SK-N-SH (cell line): ENCODE results near the gene TTC7B. TPM values are rescaled to one million over a fixed set of nuclear protein-coding genes. Genes with fewer than 3 reads are reported as not detected.

Source experiments
- CTCF ChIA-PET: fragments of 300-600, 350-600 bp; formaldehyde crosslinking; extraction: SDS; loops from one replicate; lab custom pipeline; 2021; lab: Yijun Ruan, JAX
- POLR2A ChIA-PET: fragments of 350-600 bp; sonication (Branson Sonifier 250); formaldehyde crosslinking; extraction: SDS; loops from one replicate; lab custom pipeline; 2020; ENCODE audit warnings: antibody characterized with exemption, inconsistent platforms; lab: Yijun Ruan, JAX
- DNase-seq: peaks from one replicate; pipeline ENCODE4 v3.0.0; 2012
- H2AFZ ChIP-seq: fragments of 200-600 bp; sonication (generic); 2 replicates; pipeline ENCODE4 v1.8.1; 2016; ENCODE audit warnings: antibody characterized with exemption, mild to moderate bottlenecking, low read depth
- H3F3A ChIP-seq: fragments of 200-600 bp; sonication (generic); replicated peaks from 2 replicates; pipeline ENCODE3; 2016; ENCODE audit warnings: antibody characterized with exemption, mild to moderate bottlenecking; ENCODE audit not compliant: insufficient read depth
- H3K27ac ChIP-seq, 2 experiments: fragments of 200-500 bp in 1 of 2; fragments of 200-600 bp in 1 of 2; sonication (Bioruptor generic) in 1 of 2; sonication (generic), shearing (Covaris generic) in 1 of 2; 2 replicates each; pipeline versions ENCODE4 v1.5.1 to v1.6.1; 2014 to 2016; ENCODE audit warnings: low read depth in 2 of 2, inconsistent platforms in 1 of 2, low read length in 1 of 2, mild to moderate bottlenecking in 1 of 2, mixed read lengths in 1 of 2
- H3K27me3 ChIP-seq: fragments of 200-600 bp; sonication (generic), shearing (Covaris generic); 2 replicates; pipeline ENCODE4 v1.6.1; 2016; ENCODE audit warnings: mixed run types; ENCODE audit not compliant: insufficient read depth
- H3K36me3 ChIP-seq, 2 experiments: fragments of 200-500 bp in 1 of 2; fragments of 200-600 bp in 1 of 2; sonication (Bioruptor generic) in 1 of 2; sonication (generic) in 1 of 2; replicated peaks in 1 of 2; 2 replicates each; pipeline versions ENCODE3 to v1.5.1; 2014 to 2016; ENCODE audit warnings: low read length in 1 of 2, mild to moderate bottlenecking in 1 of 2; ENCODE audit not compliant: insufficient read depth in 2 of 2, control insufficient read depth in 1 of 2
- H3K4me1 ChIP-seq, 2 experiments: fragments of 200-500 bp in 1 of 2; fragments of 200-600 bp in 1 of 2; sonication (Bioruptor generic) in 1 of 2; sonication (generic), shearing (Covaris generic) in 1 of 2; 2 replicates each; pipeline versions ENCODE4 v1.5.1 to v1.6.1; 2014 to 2016; ENCODE audit warnings: low read depth in 1 of 2, low read length in 1 of 2, mixed run types in 1 of 2; ENCODE audit not compliant: insufficient read depth in 2 of 2, control insufficient read depth in 1 of 2
- H3K4me2 ChIP-seq: fragments of 200-600 bp; sonication (generic), shearing (Covaris generic); 2 replicates; pipeline ENCODE4 v1.6.1; 2017; ENCODE audit warnings: mixed run types
- H3K4me3 ChIP-seq, 2 experiments: fragments of 200-500 bp in 1 of 2; fragments of 200-600 bp in 1 of 2; sonication (Bioruptor generic) in 1 of 2; sonication (generic), shearing (Covaris generic) in 1 of 2; 2 replicates each; pipeline versions ENCODE4 v1.5.1 to v1.8.1; 2014 to 2016; ENCODE audit warnings: low read depth in 2 of 2, inconsistent platforms in 1 of 2, low read length in 1 of 2, mild to moderate bottlenecking in 1 of 2, mixed read lengths in 1 of 2, moderate library complexity in 1 of 2
- H3K79me2 ChIP-seq: fragments of 200-600 bp; sonication (generic); 2 replicates; pipeline ENCODE4 v1.8.1; 2017; ENCODE audit warnings: mild to moderate bottlenecking; ENCODE audit not compliant: insufficient read depth
- H3K9ac ChIP-seq: fragments of 200-600 bp; sonication (generic); 2 replicates; pipeline ENCODE4 v1.6.1; 2017; ENCODE audit warnings: mixed run types
- H3K9me2 ChIP-seq: fragments of 200-600 bp; sonication (generic); 2 replicates; pipeline ENCODE4 v1.6.1; 2017; ENCODE audit warnings: mixed run types
- H3K9me3 ChIP-seq: fragments of 200-600 bp; sonication (generic); 2 replicates; pipeline ENCODE4 v1.6.1; 2017; ENCODE audit warnings: mixed run types, mild to moderate bottlenecking, moderate library complexity
- H4K20me1 ChIP-seq: fragments of 200-600 bp; sonication (generic); 2 replicates; pipeline ENCODE4 v1.6.1; 2017; ENCODE audit warnings: mild to moderate bottlenecking, mixed run types; ENCODE audit not compliant: insufficient read depth
- EP300 ChIP-seq, 2 experiments: IDR thresholded peaks; 2 replicates each; pipeline versions ENCODE4 v1.4.0 to v1.6.1; 2012; ENCODE audit warnings: borderline replicate concordance in 1 of 2, low read depth in 1 of 2, low read length in 1 of 2
- GATA2 ChIP-seq: sonication (generic); formaldehyde crosslinking; IDR thresholded peaks from 2 replicates; pipeline ENCODE4 v1.5.0; 2020; ENCODE audit warnings: mild to moderate bottlenecking, missing genetic modification reagents
- JUND ChIP-seq: IDR thresholded peaks from 2 replicates; pipeline ENCODE4 v1.4.0; 2012
- MAX ChIP-seq: IDR thresholded peaks from 2 replicates; pipeline ENCODE4 v1.4.0; 2012; ENCODE audit warnings: low read depth
- MEF2A ChIP-seq: IDR thresholded peaks from 2 replicates; pipeline ENCODE4 v1.4.0; 2012; ENCODE audit warnings: low read depth, borderline replicate concordance
- RAD21 ChIP-seq: IDR thresholded peaks from 2 replicates; pipeline ENCODE4 v1.6.1; 2012; ENCODE audit warnings: mild to moderate bottlenecking, low read length
- RCOR1 ChIP-seq: fragments of 150-350 bp; IDR thresholded peaks from 2 replicates; pipeline ENCODE4 v1.6.1; 2017; ENCODE audit warnings: antibody characterized with exemption, low read length
- SIN3A ChIP-seq: IDR thresholded peaks from 2 replicates; pipeline ENCODE4 v1.6.1; 2012; ENCODE audit warnings: low read depth, mild to moderate bottlenecking, low read length, moderate library complexity, borderline replicate concordance
- TCF12 ChIP-seq: IDR thresholded peaks from 2 replicates; pipeline ENCODE4 v1.4.0; 2012
- YY1 ChIP-seq: IDR thresholded peaks from 2 replicates; pipeline ENCODE4 v1.4.0; 2012; ENCODE audit warnings: low read depth, mild to moderate bottlenecking
- WGBS: methylation state at CpG from one replicate; pipeline ENCODE4 v1.1.6; 2017; ENCODE audit warnings: low lambda C conversion rate; 5-methylcytosine and 5-hydroxymethylcytosine counted together
- polyA plus RNA-seq, 3 experiments: library from polyadenylated mRNA; depleted of rRNA; stranded (reverse); fragments of >200 nt; gene quantifications; 2 replicates each; pipeline ENCODE4 v1.2.3, GENCODE V29; 2012
- TF ChIP-seq, protein P1 (sequence below): fragments of 150-350 bp; IDR thresholded peaks from 2 replicates; pipeline ENCODE4 v1.6.1; 2017; ENCODE audit warnings: antibody characterized with exemption, low read length, low read depth, borderline replicate concordance
- TF ChIP-seq, protein P2 (sequence below): fragments of 150-350 bp; IDR thresholded peaks from 2 replicates; pipeline ENCODE4 v1.6.1; 2016; ENCODE audit warnings: mild to moderate bottlenecking, low read depth, low read length
- TF ChIP-seq, protein P3 (sequence below): IDR thresholded peaks from 2 replicates; pipeline ENCODE4 v1.6.1; 2012; ENCODE audit warnings: mild to moderate bottlenecking, low read depth, low read length, moderate library complexity

TTC7B gene
- polyA plus RNA-seq, 1 of the 3 experiments (the other 2 are of a cell fraction), result 43.1 TPM

- H3K27ac ChIP-seq, result no peak overlapping the region
- H2AFZ ChIP-seq, result no peak overlapping the region
- no peaks in the 10 kb centered on the region for H4K20me1 ChIP-seq
- H3K36me3 ChIP-seq, result no peaks in the 10 kb centered on the region
- no peak for DNase-seq
- WGBS, result 93% methylated on average over 17 of the region's 17 CpGs
- H3K9me2 ChIP-seq, result no peaks in the 10 kb centered on the region
- POLR2A ChIA-PET, result no interaction called here
- peaks cover 3 to 8% of the 10 kb centered on the region in 2 experiments; a peak in 1 of 4 replicates for H3K4me1 ChIP-seq
- H3F3A ChIP-seq, result no peaks in the 10 kb centered on the region
- H3K4me2 ChIP-seq, result no peak overlapping the region
- CTCF ChIA-PET, result interaction anchor here (1.0 to 1.9 kb wide), 2 partner anchors 30 to 36 kb away, joined by 3 to 5 read pairs; no protein-coding TSS in a partner anchor
- H3K27me3 ChIP-seq, result no peaks in the 10 kb centered on the region
- no peaks in the 10 kb centered on the region for H3K79me2 ChIP-seq
- no peaks in the 10 kb centered on the region for H3K9me3 ChIP-seq
- TF ChIP-seq MAX (no peak), YY1 (no peak), TCF12 (no peak), MEF2A (no peak), JUND (no peak), RCOR1 (no peak), EP300 (IDR thresholded peaks at IDR 0.05; ENCODE audit: borderline replicate concordance in 1 of 2, low read depth in 1 of 2, low read length in 1 of 2) (no peak), SIN3A (no peak), RAD21 (no peak), GATA2 (no peak)
- TF ChIP-seq, protein P1, sequence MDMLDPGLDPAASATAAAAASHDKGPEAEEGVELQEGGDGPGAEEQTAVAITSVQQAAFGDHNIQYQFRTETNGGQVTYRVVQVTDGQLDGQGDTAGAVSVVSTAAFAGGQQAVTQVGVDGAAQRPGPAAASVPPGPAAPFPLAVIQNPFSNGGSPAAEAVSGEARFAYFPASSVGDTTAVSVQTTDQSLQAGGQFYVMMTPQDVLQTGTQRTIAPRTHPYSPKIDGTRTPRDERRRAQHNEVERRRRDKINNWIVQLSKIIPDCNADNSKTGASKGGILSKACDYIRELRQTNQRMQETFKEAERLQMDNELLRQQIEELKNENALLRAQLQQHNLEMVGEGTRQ, result no peak
- TF ChIP-seq, protein P2, sequence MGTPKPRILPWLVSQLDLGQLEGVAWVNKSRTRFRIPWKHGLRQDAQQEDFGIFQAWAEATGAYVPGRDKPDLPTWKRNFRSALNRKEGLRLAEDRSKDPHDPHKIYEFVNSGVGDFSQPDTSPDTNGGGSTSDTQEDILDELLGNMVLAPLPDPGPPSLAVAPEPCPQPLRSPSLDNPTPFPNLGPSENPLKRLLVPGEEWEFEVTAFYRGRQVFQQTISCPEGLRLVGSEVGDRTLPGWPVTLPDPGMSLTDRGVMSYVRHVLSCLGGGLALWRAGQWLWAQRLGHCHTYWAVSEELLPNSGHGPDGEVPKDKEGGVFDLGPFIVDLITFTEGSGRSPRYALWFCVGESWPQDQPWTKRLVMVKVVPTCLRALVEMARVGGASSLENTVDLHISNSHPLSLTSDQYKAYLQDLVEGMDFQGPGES, result no peak
- TF ChIP-seq, protein P3, sequence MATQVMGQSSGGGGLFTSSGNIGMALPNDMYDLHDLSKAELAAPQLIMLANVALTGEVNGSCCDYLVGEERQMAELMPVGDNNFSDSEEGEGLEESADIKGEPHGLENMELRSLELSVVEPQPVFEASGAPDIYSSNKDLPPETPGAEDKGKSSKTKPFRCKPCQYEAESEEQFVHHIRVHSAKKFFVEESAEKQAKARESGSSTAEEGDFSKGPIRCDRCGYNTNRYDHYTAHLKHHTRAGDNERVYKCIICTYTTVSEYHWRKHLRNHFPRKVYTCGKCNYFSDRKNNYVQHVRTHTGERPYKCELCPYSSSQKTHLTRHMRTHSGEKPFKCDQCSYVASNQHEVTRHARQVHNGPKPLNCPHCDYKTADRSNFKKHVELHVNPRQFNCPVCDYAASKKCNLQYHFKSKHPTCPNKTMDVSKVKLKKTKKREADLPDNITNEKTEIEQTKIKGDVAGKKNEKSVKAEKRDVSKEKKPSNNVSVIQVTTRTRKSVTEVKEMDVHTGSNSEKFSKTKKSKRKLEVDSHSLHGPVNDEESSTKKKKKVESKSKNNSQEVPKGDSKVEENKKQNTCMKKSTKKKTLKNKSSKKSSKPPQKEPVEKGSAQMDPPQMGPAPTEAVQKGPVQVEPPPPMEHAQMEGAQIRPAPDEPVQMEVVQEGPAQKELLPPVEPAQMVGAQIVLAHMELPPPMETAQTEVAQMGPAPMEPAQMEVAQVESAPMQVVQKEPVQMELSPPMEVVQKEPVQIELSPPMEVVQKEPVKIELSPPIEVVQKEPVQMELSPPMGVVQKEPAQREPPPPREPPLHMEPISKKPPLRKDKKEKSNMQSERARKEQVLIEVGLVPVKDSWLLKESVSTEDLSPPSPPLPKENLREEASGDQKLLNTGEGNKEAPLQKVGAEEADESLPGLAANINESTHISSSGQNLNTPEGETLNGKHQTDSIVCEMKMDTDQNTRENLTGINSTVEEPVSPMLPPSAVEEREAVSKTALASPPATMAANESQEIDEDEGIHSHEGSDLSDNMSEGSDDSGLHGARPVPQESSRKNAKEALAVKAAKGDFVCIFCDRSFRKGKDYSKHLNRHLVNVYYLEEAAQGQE, result no peak
- no peak overlapping the region for H3K9ac ChIP-seq
- no peak overlapping the region for H3K4me3 ChIP-seq
Measured at GRCh38 chr14:90660865-90661570, 155.2 kb downstream of the TTC7B start.
